Astrocyte (in vitro differentiated cells and primary cell): ENCODE results near the gene EFNA5. TPM values are rescaled to one million over a fixed set of nuclear protein-coding genes. Genes with fewer than 3 reads are reported as not detected.

Experiments used
- DNase-seq: peaks from one replicate; pipeline ENCODE4 v3.0.0-alpha.2; 2010; ENCODE audit warnings: low read depth
- FAIRE-seq: peaks from 2 replicates; lab custom pipeline; 2011; peaks lifted over from hg19 to GRCh38; lab: Jason Lieb, UNC
- H2AFZ ChIP-seq: 2 replicates; pipeline ENCODE4 v1.6.0; 2012; ENCODE audit warnings: low read depth, low read length, inconsistent platforms
- H3K27ac ChIP-seq: 2 replicates; pipeline ENCODE4 v1.5.1; 2011; ENCODE audit warnings: low read depth, low read length, inconsistent platforms
- H3K27me3 ChIP-seq: 2 replicates; pipeline ENCODE4 v1.6.0; 2011; ENCODE audit warnings: low read length, inconsistent platforms; ENCODE audit not compliant: insufficient read depth
- H3K36me3 ChIP-seq: 2 replicates; pipeline ENCODE4 v1.5.1; 2011; ENCODE audit warnings: low read length, inconsistent platforms; ENCODE audit not compliant: insufficient read depth
- H3K4me1 ChIP-seq: 2 replicates; pipeline ENCODE4 v1.5.1; 2011; ENCODE audit warnings: low read length, inconsistent platforms; ENCODE audit not compliant: insufficient read depth
- H3K4me2 ChIP-seq: 2 replicates; pipeline ENCODE4 v1.6.0; 2012; ENCODE audit warnings: low read length, inconsistent platforms
- H3K4me3 ChIP-seq: 2 replicates; pipeline ENCODE4 v1.5.1; 2011; ENCODE audit warnings: low read depth, mild to moderate bottlenecking, low read length, inconsistent platforms; ENCODE audit not compliant: insufficient read depth
- H3K79me2 ChIP-seq: 2 replicates; pipeline ENCODE4 v1.6.0; 2012; ENCODE audit warnings: mild to moderate bottlenecking, low read length, inconsistent platforms; ENCODE audit not compliant: insufficient read depth
- H3K9ac ChIP-seq: 2 replicates; pipeline ENCODE4 v1.6.0; 2012; ENCODE audit warnings: mild to moderate bottlenecking, low read length, inconsistent platforms
- H3K9me3 ChIP-seq: 2 replicates; pipeline ENCODE4 v1.5.1; 2012; ENCODE audit warnings: low read depth, mild to moderate bottlenecking, low read length, inconsistent platforms; ENCODE audit not compliant: insufficient read depth
- H4K20me1 ChIP-seq: 2 replicates; pipeline ENCODE4 v1.6.0; 2012; ENCODE audit warnings: low read length, inconsistent platforms; ENCODE audit not compliant: insufficient read depth
- H3K27ac Mint-ChIP-seq: one replicate; pipeline ENCODE4 v1.8.0; 2021; ENCODE audit warnings: mild to moderate bottlenecking, mixed read lengths; ENCODE audit not compliant: unreplicated experiment
- H3K27me3 Mint-ChIP-seq: one replicate; pipeline ENCODE4 v1.8.0; 2021; ENCODE audit warnings: low read depth, mixed read lengths; ENCODE audit not compliant: unreplicated experiment
- H3K36me3 Mint-ChIP-seq: one replicate; pipeline ENCODE4 v1.8.0; 2021; ENCODE audit warnings: low read depth, mixed read lengths; ENCODE audit not compliant: unreplicated experiment
- H3K4me1 Mint-ChIP-seq: one replicate; pipeline ENCODE4 v1.8.0; 2021; ENCODE audit warnings: low read depth, mixed read lengths; ENCODE audit not compliant: unreplicated experiment
- H3K4me3 Mint-ChIP-seq: one replicate; pipeline ENCODE4 v1.8.0; 2021; ENCODE audit warnings: mild to moderate bottlenecking, moderate library complexity, mixed read lengths; ENCODE audit not compliant: unreplicated experiment
- H3K9me3 Mint-ChIP-seq: one replicate; pipeline ENCODE4 v1.8.0; 2021; ENCODE audit warnings: mild to moderate bottlenecking, mixed read lengths; ENCODE audit not compliant: unreplicated experiment
- EZH2 ChIP-seq: IDR thresholded peaks from 2 replicates; pipeline ENCODE4 v1.6.1; 2012; ENCODE audit warnings: mild to moderate bottlenecking, low read length, inconsistent platforms; ENCODE audit not compliant: insufficient read depth
- total RNA-seq: library from RNA; stranded (reverse); gene quantifications from 2 replicates; pipeline ENCODE4 v1.2.1, GENCODE V29; 2021
- TF ChIP-seq, protein P1 (sequence below): IDR thresholded peaks from 2 replicates; pipeline ENCODE4 v1.5.1; 2011; ENCODE audit warnings: low read depth, mild to moderate bottlenecking, inconsistent platforms, low read length, moderate library complexity; ENCODE audit not compliant: insufficient read depth

Gene EFNA5
- total RNA-seq, 1 donor from 2014 or later = 59.3 TPM

DNA sequence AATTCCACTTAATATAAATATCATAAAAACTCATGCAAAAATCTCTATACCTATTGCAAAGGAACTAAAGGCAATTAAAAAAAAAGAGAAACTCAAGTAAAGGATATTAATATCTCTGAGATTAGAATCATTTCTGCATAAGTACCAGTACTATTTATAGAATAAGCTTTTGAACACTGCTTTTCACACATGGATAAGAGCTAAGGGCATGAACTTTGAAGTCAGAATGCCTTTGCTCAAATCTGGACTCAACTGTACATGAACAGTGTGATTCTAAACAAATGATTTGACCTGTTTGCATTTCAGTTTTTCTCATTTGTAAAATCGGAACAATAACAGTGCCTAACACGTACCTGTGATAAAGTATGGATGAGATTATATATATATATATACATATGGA, 255.9 kb downstream of the EFNA5 start:
- Mint-ChIP-seq H3K27me3 (no peaks in the 10 kb centered on the region), H3K9me3 (no peaks in the 10 kb centered on the region), H3K4me3 (no peak overlapping the region), H3K36me3 (peaks cover 1% of the 10 kb centered on the region), H3K4me1 (no peaks in the 10 kb centered on the region), H3K27ac (no peak overlapping the region)
- no peak overlapping the region for H3K4me3 ChIP-seq
- no peak overlapping the region for H3K27ac ChIP-seq
- FAIRE-seq (no peak), DNase-seq (no peak)
- H3K36me3 ChIP-seq = no peaks in the 10 kb centered on the region
- H3K4me1 ChIP-seq = no peaks in the 10 kb centered on the region
- no peak for TF ChIP-seq EZH2
- TF ChIP-seq, protein P1, sequence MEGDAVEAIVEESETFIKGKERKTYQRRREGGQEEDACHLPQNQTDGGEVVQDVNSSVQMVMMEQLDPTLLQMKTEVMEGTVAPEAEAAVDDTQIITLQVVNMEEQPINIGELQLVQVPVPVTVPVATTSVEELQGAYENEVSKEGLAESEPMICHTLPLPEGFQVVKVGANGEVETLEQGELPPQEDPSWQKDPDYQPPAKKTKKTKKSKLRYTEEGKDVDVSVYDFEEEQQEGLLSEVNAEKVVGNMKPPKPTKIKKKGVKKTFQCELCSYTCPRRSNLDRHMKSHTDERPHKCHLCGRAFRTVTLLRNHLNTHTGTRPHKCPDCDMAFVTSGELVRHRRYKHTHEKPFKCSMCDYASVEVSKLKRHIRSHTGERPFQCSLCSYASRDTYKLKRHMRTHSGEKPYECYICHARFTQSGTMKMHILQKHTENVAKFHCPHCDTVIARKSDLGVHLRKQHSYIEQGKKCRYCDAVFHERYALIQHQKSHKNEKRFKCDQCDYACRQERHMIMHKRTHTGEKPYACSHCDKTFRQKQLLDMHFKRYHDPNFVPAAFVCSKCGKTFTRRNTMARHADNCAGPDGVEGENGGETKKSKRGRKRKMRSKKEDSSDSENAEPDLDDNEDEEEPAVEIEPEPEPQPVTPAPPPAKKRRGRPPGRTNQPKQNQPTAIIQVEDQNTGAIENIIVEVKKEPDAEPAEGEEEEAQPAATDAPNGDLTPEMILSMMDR = no peak
- no peaks in the 10 kb centered on the region for H4K20me1 ChIP-seq
- H3K9ac ChIP-seq = no peak overlapping the region
- H3K4me2 ChIP-seq = no peak overlapping the region
- no peaks in the 10 kb centered on the region for H3K27me3 ChIP-seq
- no peaks in the 10 kb centered on the region for H3K9me3 ChIP-seq
- no peak overlapping the region for H2AFZ ChIP-seq
- no peaks in the 10 kb centered on the region for H3K79me2 ChIP-seq

- Mint-ChIP-seq H3K36me3 (no peaks in the 10 kb centered on the region), H3K9me3 (no peaks in the 10 kb centered on the region), H3K27me3 (no peaks in the 10 kb centered on the region), H3K4me3 (no peak overlapping the region), H3K4me1 (peaks cover 4% of the 10 kb centered on the region), H3K27ac (no peak overlapping the region)
- Histone ChIP-seq H3K27me3 (no peaks in the 10 kb centered on the region), H3K4me2 (no peak overlapping the region), H4K20me1 (no peaks in the 10 kb centered on the region), H3K9me3 (no peaks in the 10 kb centered on the region), H3K36me3 (no peaks in the 10 kb centered on the region), H3K9ac (no peak overlapping the region), H3K27ac (no peak overlapping the region), H2AFZ (no peak overlapping the region), H3K79me2 (no peaks in the 10 kb centered on the region), H3K4me3 (no peak overlapping the region), H3K4me1 (no peaks in the 10 kb centered on the region)
- TF ChIP-seq, protein P1 = no peak
- no peak for TF ChIP-seq EZH2
- FAIRE-seq (no peak), DNase-seq (no peak)
Observed at GRCh38 chr5:107413754-107414153, 257.0 kb downstream of the EFNA5 start.

DNA sequence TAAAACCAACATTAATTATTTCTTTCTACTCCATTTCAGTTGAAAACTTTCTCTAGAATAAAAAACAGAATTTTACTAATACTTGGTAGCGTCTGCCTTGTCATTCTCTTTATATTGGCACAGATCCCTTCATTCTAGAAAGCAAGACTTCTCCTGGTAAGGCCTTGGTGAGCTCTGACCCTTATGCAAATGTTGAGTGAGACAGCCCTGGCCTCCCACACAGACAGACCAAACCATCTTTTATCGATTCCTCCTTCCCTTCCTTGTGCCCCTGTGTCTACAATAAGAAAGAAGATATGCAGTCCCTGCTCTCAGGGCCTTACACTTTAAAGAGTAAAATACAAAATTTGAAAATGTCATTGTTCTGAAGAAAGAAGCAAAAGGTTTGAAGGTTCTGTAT, 262.2 kb downstream of the EFNA5 start:
- Mint-ChIP-seq H3K36me3 (no peaks in the 10 kb centered on the region), H3K4me1 (peaks cover 13% of the 10 kb centered on the region), H3K27ac (no peak overlapping the region), H3K4me3 (no peak overlapping the region), H3K9me3 (no peaks in the 10 kb centered on the region), H3K27me3 (no peaks in the 10 kb centered on the region)
- Histone ChIP-seq H4K20me1 (no peaks in the 10 kb centered on the region), H3K79me2 (no peaks in the 10 kb centered on the region), H3K4me3 (no peak overlapping the region), H3K36me3 (no peaks in the 10 kb centered on the region), H3K4me2 (no peak overlapping the region), H3K4me1 (no peaks in the 10 kb centered on the region), H2AFZ (no peak overlapping the region), H3K27ac (no peak overlapping the region), H3K9me3 (no peaks in the 10 kb centered on the region), H3K27me3 (no peaks in the 10 kb centered on the region), H3K9ac (no peak overlapping the region)
- DNase-seq = no peak
- TF ChIP-seq, protein P1 = no peak
- no peak for TF ChIP-seq EZH2
- FAIRE-seq = no peak
